ENCODE results near the gene TGFBR3L.

DNA sequence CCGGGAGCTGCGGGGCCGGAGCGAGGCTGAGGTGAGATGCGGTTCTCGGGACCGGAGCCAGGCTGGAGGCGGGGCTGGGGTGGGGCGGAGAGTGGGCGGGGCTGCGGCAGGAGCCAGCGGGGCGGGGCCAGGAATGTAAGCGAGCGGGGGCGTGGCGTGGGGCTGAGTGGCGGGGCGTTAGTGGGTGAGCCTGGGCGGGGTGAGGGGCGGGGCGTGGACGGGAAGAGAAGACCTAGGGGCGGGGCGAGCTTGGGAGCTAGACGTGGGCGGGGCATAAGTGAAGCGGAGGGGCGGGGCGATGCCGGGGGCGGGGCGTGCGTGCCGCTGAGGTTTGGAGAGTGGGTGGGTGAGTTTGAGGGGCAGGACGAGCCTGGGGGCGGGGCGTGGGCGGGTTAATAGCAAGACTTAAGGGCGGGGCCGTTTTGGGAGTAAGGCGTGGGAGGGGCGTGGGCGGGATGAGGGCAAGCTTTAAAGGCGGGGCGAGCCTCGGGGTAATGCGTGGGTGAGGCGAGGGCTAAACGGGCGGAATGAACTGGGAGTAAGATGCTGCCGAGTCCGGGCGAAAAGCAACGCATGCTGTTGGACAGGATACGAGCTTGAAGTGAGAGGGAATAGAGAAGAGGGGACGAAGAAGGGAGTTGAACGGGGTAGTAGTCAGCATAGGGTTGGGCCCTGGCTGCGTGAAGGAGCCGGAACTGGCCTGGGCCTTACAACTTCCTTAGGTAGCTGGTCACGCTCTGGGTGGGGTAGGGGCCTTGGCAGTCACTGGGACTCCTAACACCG is 6.1 kb downstream of the TGFBR3L start:
- TF ChIP-seq EP300 (IDR thresholded peaks at IDR 0.05) (no peak), CTCF (IDR thresholded peaks at IDR 0.05) (no peak)

Measured in ovary (tissue), 3 donors.